Measurements from ENCODE around the gene GM2A.
"Not testable (repeated sequence)": the region's sequence is repeated elsewhere in the genome, so short reads cannot be mapped to it uniquely, and the experiment has no call there.

GM2A gene

DNA sequence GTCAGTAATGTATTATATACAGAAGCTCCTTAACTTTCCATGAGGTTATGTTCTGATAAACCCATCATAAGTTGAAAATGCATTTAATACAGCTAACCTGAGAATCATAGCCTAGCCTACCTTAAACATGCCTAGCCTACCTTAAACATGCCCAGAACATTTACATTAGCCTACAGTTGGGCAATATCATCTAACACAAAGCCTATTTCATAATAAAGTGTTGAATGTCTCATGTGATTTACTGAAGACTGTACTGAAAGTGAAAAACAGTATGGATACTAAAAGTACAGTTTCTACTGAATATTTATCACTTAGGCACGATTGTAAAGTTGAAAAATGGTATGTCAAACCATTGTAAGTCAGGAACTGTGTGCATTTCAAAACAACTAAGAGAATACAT, 1.6 kb downstream of the GM2A start:
- DNase-seq: no peak

DNA sequence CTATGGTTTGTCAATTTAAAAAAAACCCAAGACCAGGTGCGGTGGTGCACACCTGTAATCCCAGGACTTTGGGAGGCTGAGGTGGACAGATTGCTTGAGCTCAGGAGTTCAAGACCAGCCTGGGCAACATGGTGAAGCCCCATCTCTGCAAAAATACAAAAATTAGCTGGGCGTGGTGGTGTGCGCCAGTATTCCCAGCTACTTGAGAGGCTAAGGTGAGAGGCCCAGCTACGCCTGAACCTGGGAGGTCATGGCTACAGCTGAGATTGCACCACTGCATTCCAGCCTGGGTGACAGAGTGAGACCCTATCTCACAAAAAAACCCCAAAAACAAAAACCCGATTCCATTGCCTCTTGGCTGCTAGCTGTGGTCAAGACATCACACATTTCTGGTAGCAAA, 2.0 kb downstream of the GM2A start:
- DNase-seq: not testable (repeated sequence)

DNA sequence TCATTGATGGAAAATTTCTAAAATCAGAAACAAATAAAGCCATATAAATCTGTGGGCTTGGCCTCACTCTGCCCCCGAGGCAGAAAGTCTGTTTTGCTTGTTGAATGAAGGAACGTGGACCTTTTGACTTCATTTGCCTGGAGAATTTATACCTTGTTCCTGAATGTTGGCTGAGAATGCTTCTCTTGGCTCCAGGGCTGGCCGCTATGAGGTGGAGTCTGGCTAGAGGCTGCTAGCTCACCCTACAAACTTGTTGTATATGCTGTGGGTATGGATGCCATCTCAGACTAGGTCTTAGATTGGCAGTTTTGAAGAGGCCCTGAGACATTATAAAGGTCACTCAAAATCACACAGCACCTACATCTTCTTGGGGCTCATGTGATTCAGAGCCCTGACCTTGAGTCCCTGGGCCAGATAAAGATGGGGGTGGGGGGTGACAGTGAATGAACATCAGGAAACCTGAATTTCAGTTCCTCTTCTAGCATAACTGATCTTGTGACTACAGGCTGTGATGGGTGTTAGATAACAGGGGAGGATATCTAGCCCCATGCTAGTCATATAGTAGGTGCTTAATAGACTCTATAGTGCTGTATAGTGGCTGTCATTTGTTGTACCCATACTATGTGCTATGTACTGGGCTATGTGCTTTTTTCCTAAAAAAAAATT, 2.8 kb downstream of the GM2A start:
- DNase-seq: no peak

DNA sequence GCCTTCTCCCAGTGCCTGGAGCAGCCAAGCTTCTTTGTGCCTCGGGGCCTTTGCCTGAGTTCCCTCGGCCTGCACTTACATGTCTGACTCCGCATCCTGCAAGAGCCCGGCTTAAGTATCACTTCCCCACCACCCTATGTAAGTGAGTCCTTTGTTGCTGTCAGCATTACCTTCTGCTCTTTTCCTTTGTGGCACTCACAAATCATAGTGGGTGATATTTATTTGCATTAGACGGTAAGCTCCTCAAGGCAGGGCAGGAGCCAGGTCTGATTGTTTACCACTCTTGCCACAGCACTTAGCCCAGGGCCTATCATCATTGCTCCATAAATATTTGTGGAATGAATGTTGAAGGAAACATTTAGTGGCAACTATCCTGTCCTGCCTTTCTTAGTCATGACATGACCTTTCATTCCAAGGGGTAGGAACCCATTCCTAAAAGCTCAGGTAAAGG, 4.8 kb downstream of the GM2A start:
- no peak for DNase-seq

- no peak for DNase-seq
These were observed 5.2 kb downstream of the GM2A start for GRCh38 chr5:151258201-151258611.

- no peak for DNase-seq
These were observed 5.8 kb downstream of the GM2A start for GRCh38 chr5:151258816-151259215.

DNA sequence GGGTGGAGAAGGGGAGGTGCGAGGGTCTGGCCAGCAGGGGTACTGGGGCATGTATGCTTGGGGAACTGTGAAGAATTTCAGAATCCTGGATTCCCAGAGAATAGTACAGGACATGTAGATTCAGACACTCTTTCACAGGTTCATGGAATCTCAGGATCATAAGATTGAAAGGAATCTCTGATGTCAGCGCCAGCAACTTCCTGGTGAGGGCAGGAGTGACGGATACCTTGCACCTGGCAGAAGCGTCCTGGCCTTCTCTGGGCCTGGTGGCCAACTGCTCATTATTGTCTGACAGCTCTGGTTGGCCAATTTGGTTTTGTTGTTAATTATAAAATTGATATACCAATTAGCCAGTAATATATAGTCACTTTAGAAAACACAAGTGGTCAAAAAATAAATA, 6.9 kb downstream of the GM2A start:
- no peak for DNase-seq

DNA sequence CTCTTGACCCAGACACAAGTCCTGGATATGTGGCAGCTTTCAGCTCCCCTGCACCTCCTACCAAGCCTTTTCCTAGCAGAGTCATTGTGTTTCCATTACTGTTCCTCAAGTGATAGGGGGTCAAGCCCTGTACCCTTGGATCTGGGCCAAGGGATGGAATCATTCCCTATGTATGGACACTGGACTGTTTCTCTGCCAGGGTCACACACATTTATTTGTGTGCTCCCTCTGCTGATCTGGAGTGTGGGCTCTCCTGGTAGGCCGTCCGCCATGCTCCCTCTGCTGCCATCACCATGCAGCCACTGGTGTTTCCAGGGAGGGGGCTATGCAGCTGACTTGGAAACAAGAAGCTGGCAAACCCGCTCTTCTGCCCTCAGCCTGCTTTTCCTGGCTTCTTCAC, 9.5 kb downstream of the GM2A start:
- no peak for DNase-seq

GRCh38 chr5:151264113-151264512, 11.1 kb downstream of the GM2A start:
- no peak for DNase-seq

DNA sequence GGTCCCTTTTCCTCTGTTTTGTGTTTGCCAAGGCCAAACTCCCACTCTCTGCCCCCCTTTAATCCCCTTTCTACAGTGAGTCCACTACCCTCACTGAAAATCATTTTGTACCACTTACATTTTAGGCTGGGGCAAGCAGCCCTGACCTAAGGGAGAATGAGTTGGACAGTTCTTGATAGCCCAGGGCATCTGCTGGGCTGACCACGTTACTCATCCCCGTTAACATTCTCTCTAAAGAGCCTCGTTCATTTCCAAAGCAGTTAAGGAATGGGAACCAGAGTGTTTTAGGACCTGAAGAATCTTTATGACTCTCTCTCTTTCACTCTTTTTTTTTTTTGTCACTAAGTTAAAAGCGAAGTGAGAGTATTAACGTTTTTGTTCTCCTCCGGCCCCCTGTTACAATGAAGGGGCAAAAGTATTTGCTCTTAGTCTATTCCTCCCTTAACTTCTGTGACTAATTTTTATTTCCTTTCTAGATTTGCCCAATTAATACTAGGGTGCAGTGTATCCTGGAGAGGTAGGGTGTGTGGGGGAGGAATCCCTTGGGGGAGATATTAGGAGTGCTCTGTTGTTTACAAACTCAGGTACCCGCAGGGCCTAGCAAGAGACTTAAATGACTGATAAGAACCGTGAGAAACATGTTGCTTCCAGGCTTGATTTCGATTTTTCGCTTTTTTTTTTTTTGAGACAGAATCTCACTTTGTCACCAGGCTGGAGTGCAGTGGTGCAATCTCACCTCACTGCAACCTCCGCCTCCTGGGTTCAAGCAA, 14.7 kb downstream of the GM2A start:
- no peak for DNase-seq

GRCh38 chr5:151270599-151270998, 17.6 kb downstream of the GM2A start:
- DNase-seq: no peak

DNA sequence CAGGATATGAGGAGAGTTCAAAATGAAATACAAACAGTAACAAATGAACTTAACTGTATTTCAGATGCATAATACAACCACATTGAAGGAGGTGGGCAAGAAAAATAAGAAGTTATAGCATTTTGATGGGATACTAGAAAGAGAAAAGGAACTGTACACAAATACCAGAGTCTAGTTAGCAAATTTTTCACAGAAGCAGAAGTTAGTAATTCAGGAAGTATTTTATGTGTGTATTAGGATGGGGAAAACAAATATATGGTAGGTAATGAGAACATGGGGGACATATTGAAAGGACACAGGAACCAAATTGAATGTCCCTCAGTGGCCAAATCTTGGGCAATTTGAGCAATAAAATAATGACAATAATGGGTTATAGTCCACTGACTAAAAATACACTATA, 18.4 kb downstream of the GM2A start:
- no peak for DNase-seq

GRCh38 chr5:151274666-151275065, 21.7 kb downstream of the GM2A start:
- no peak for DNase-seq

DNA sequence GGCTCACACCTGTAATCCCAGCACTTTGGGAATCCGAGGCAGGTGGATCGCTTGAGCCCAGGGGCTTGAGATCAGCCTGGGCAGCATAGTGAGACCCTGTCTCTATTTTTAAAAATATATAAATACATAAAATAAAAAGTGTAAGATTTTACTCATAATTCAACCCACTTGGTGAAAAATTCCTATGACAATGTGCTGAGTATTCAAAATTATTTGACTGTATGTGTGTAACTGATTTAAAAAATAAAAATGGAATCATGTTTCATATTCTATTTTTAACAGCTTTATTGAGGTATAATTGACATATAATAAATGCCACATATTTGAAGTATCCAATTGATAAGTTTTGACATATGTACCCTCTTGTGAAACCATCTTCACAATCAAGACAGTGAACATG, 22.8 kb downstream of the GM2A start:
- DNase-seq: no peak

DNA sequence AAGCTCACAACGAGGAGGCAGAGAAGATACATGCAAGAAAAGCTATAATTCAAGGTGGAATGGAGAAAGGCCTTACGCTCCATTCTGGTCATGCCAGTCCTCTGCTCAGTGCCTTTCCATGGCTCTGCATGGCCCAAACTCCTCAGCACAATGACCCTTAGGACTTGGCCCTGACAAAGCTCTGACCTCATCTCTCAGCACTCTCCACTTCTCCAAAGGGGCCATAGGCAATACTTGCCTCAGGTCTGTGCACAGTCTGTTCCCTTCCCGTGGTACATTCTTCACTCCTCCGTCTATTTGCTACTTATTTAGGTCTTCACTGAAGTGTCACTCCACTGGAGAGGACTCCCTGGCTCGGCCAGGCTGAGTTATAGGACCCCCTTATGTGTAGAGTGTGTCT, 25.9 kb downstream of the GM2A start:
- no peak for DNase-seq

DNA sequence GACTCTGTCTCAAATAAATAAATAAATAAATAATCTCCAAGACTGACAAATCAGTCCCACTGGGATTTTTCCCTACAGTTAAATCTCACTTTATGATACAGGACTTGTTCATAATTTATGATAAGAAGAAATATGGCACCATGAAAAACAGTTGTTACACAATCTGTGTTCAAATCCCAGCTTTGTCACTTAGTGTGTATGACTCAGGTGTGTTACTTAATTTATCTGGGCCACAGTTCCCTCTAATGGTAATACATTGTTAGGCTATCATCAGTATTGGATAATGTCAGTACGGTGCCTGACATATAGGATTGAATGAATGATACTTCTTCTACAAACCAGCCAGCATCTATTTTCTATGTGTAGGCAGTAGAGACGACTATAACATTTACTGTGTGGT, 27.5 kb downstream of the GM2A start:
- no peak for DNase-seq

- DNase-seq: no peak
These were observed 28.1 kb downstream of the GM2A start for GRCh38 chr5:151281001-151281639.

DNA sequence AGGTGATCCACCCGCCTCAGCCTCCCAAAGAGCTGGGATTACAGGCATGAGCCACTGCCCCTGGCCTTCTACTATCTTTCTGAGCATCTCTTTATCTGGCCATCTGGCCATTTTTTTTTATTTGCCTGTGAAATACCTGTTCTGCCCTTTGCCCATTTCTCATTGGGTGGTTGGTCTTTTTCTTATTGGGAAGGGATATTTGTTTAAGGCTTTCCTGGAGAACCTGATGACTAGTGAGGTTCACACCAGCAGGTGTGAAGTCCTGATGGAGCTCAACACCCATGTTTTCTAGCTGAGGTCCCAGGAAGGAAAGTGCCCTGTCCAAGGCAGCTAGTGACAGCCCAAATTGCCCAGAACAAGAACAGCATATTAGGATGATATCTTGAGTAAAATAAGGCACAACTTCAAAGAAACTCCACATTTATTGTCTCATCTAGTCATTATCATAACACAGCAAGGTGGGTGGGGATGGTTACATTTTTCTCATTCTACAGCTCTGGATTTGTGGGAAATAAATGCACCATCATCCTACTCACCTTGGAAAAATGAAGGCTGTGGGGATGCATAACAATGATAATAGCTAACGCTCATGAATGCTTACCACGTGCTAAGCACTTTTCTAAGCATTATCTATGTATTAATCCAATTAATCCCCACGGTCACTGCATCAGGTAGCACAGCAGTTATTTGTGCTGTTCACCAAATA, 30.3 kb downstream of the GM2A start:
- no peak for DNase-seq

DNA sequence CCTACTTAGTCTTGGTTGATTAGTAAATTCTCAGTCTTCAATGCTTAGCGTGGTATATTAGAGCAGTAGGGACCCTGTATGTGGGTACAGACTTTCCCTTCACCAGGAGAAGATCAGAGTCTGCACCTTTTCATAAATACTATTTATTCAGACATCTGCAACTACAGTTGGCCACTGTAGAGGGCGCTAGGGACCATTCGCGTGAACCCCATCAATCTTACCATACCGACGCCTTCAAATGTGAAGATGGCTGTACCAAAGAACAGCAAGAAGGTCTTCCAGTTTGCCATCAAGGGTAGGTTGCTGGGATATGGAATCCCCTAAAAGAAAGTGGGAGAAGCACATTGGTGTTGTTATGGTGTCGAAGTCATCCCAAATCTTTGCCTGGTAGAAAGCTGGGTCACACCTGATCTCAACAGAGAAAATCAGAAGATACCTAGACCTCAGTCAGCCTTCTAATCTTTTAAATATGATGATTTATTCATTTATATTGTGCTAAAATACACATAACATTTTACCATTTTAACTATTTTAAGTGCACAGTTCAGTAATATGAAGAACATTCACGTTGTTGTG, 31.5 kb downstream of the GM2A start:
- no peak for DNase-seq

GRCh38 chr5:151285683-151286082, 32.7 kb downstream of the GM2A start:
- no peak for DNase-seq

GRCh38 chr5:151286246-151286645, 33.3 kb downstream of the GM2A start:
- no peak for DNase-seq

DNA sequence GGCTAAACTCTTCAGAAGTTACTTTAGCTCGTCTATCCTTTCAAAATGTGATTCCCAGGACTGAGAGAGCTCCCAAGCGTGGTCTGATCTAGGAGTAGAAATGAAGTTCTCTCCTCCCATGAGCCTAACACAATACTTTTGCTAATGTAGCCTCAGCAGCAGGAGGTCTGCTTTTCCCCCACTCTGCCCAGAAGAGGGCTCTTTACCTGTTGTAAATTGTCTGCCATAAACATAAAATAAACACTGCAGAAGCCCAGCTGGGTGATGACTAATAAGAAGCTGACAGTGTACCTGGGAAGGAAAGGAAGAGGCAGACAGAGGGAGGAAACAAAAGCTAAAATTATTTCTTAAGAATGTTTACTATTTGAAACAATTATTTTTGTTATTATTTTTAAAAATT, 35.2 kb downstream of the GM2A start:
- no peak for DNase-seq

DNA sequence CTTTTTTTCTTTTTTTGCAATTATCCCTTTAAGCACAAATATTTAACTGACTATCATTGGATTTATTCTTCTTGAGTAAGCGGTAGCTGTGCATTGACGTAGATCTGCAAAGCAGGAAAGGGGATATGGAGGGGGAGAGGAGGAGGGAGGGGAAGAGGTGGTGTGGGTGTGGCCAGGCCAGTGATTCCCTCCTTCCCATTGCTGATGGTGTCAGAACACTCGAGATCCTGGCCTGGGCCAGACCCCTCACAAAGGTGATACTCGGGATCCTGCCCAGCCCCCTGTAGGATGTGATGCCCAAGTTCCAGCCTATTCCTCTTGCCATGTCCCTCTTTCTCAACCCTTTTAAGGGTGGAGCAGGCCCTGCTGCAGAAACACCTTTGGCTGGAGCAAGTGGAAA, 40.6 kb downstream of the GM2A start:
- DNase-seq: no peak

Data from SIG-M5 (cell line).